K562 (cell line): ENCODE data around the gene FAM98C. TPM values are rescaled to one million over a fixed set of nuclear protein-coding genes. Genes with fewer than 3 reads are reported as not detected.

Source experiments
- AFF4 ChIP-seq: sonication (generic); formaldehyde crosslinking; IDR thresholded peaks from 2 replicates; pipeline ENCODE4 v1.8.0; 2023; ENCODE audit warnings: mild to moderate bottlenecking, missing genetic modification reagents
- ETV6 ChIP-seq, 3 experiments: fragments of 150-350 bp in 1 of 3; sonication (generic) in 1 of 3; formaldehyde crosslinking in 1 of 3; IDR thresholded peaks; 2 replicates each; pipeline versions ENCODE4 v1.6.1 to v1.8.0; 2014 to 2022; ENCODE audit warnings: borderline replicate concordance in 2 of 3, low read depth in 2 of 3, antibody characterized with exemption in 1 of 3, low read length in 1 of 3, mild to moderate bottlenecking in 1 of 3, missing genetic modification reagents in 1 of 3
- KDM1A ChIP-seq, 2 experiments: fragments of 450-650 bp; IDR thresholded peaks; 2 replicates each; pipeline ENCODE4 v1.6.1; 2016; ENCODE audit warnings: mild to moderate bottlenecking in 2 of 2
- MNT ChIP-seq, 2 experiments: fragments of 450-650 bp; conservative IDR thresholded peaks; 2 replicates each; pipeline ENCODE4 v1.6.1; 2017; ENCODE audit warnings: mild to moderate bottlenecking in 2 of 2, moderate library complexity in 2 of 2
- MYNN ChIP-seq, 2 experiments: sonication (generic); formaldehyde crosslinking in 1 of 2; IDR thresholded peaks; 2 replicates each; pipeline versions ENCODE4 v1.5.0 to v1.6.1; 2016 to 2020; ENCODE audit warnings: antibody characterized with exemption in 1 of 2, missing genetic modification reagents in 1 of 2
- PHF21A ChIP-seq: fragments of 450-650 bp; IDR thresholded peaks from 2 replicates; pipeline ENCODE4 v1.6.1; 2017; ENCODE audit warnings: low read depth, borderline replicate concordance
- SMAD4 ChIP-seq: fragments of 250-450 bp; sonication (Bioruptor Pico); conservative IDR thresholded peaks from 2 replicates; pipeline ENCODE4 v1.8.0; 2021; ENCODE audit warnings: inconsistent platforms, mild to moderate bottlenecking, moderate library complexity
- ZNF24 ChIP-seq: fragments of 450-650 bp; IDR thresholded peaks from 2 replicates; pipeline ENCODE4 v1.6.1; 2016
- ZNF324 ChIP-seq: fragments of 250-450 bp; sonication (Bioruptor Pico); IDR thresholded peaks from 2 replicates; pipeline ENCODE4 v1.4.0; 2020; ENCODE audit warnings: mild to moderate bottlenecking
- ZNF609 ChIP-seq: sonication (generic); formaldehyde crosslinking; IDR thresholded peaks from 2 replicates; pipeline ENCODE4 v1.8.1; 2023; ENCODE audit warnings: missing genetic modification reagents, mild to moderate bottlenecking, borderline replicate concordance
- polyA plus RNA-seq, 8 experiments: library from polyadenylated mRNA; depleted of rRNA in 4 of 8; stranded (reverse) in 5 of 8; unstranded in 3 of 8; fragments of >200 nt; fragmentation: Nextera tagmentation in 2 of 8; fragmentation: Illumina TruSeq in 1 of 8; extraction: Ambion mirVana in 2 of 8; extraction: Trizol in 1 of 8; gene quantifications; 2 replicates each; pipeline versions ENCODE4 v1.2.1 to v1.2.3, GENCODE V29; 2011 to 2014; ENCODE audit warnings: inconsistent platforms in 1 of 8, missing spikeins in 1 of 8
- total RNA-seq, 7 experiments: library from RNA; depleted of rRNA in 6 of 7; stranded (reverse); fragments of >200 nt in 6 of 7; fragmentation: Illumina TruSeq in 2 of 7; extraction: Trizol in 2 of 7; gene quantifications; 2 replicates each; pipeline versions ENCODE4 v1.2.1 to v1.2.3, GENCODE V29; 2011 to 2021; ENCODE audit warnings: low replicate concordance in 1 of 7

FAM98C gene
- total and polyA plus RNA-seq, 9 of the 15 experiments (the other 6 are each of a cell fraction or from before 2014, with no cell fraction given), result 1.7 to 43.8 (median 13.7) TPM

GRCh38 chr19:38433268-38433733 is 30.4 kb downstream of the FAM98C start, which contains the start of gene RYR1 (continued):
- TF ChIP-seq AFF4, result no peak
- 0 out of 2 replicates have a peak, but pooled peaks have one; percentile 40 for TF ChIP-seq ZNF24
- peak; percentile 89 to 92 for TF ChIP-seq KDM1A (IDR thresholded peaks at IDR 0.05)
- TF ChIP-seq SMAD4 (CRISPR knock-in tag), result 0 out of 2 replicates have a peak, but pooled peaks have one; percentile 24
- TF ChIP-seq ZNF324, result no peak
- peak in 1 of 2 experiments; percentile 40; a peak in 1 of 4 replicates for TF ChIP-seq MNT (conservative IDR thresholded peaks at IDR 0.05)
- no peak for TF ChIP-seq ZNF609 (CRISPR knock-in tag)
- 0 out of 4 replicates have a peak, but pooled peaks of 1 of the 2 experiments have one; percentile 38 for TF ChIP-seq ETV6 (IDR thresholded peaks at IDR 0.05; ENCODE audit: borderline replicate concordance in 1 of 2, low read depth in 2 of 2, low read length in 1 of 2)
- no peak for TF ChIP-seq ETV6 (CRISPR knock-in tag; IDR thresholded peaks at IDR 0.05; ENCODE audit: borderline replicate concordance)
- TF ChIP-seq PHF21A, result no peak
- TF ChIP-seq MYNN (IDR thresholded peaks at IDR 0.05), result no peak
- no peak for TF ChIP-seq MYNN (CRISPR knock-in tag; IDR thresholded peaks at IDR 0.05)
